NCI-H82 (cell line): ENCODE measurements around the gene KDM4F.
"Not testable (repeated sequence)": the region's sequence is repeated elsewhere in the genome, so short reads cannot be mapped to it uniquely, and the experiment has no call there.

ENCODE experiments used
- DNase-seq: peaks from one replicate; lab custom pipeline; 2025; lab: John Stamatoyannopoulos, UW

Gene KDM4F

DNA sequence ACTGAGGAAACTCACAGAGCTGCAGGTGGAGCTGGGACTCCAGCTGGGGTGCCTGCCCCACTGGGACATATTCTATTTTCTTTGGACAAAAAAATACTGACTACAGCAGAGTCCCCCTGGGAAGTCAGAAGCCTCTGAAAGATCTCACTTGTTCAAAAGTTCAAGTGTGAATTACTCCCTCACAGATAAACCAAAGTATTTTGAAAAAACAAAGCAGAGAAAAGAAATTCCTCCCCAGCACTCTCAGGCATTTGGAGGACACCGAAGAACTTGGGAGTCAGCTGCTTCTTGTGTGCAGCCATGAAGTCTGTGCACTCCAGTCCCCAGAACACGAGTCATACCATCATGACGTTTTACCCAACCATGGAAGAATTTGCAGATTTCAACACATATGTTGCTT, at the start of gene KDM4F:
KDM4F (plus strand) TSS at position 301 of the 400 bp plus-strand sequence.
- not testable (repeated sequence) for DNase-seq

DNA sequence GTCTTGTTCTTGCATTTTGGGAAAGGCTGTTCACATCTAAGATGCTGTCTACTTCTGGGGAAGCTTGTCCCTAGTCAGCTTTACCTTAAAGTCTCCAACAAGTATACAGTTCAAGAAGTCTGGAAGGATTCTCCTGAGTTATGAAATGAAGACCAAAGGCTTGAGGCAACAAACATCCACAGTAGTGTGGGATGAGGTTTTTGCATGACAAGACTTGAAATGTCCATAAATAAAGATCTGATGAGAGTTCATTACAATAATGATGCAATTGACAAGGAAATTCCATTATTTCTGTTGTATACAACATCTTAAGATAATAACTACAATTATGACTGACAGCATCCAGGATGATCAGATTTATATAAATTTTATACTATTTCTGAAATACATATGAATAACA, 45.5 kb upstream of the KDM4F start:
- DNase-seq = no peak

DNA sequence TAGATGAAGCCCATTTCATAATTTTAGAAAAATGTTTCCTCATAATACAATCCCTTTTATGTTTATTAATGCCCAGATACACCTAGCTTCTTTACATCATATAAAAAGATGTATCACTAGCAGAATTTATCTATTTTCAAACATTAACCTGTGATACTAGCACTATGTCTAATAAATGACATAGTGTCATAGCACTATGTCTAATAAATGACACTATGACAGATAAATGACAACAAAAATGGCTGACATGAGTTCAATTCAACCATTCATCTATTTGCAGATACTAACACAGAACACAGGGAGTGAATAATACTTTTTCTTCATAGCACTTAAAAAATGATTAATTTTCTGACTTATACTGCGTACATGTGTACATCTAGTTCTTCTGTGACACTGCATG, 43.6 kb upstream of the KDM4F start:
- DNase-seq = no peak

DNA sequence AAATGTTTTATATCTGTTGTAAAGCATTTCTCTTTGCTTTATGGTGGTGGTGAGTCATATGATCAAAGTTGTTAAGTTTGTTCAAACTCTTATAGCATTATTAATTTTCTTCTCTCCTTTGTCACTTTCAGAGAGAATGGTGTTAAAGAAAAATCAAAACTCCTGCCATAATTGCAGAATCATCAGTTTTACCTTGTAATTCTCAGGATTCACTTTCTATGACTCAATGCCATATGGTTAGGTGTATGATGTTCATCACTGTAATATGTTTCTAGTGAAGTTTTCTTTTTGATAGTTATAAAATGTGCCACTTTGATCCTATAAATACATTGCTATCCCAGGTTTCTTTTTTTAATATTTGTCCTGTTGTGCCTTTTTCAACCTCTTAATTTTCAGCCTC, 37.8 kb upstream of the KDM4F start:
- DNase-seq = no peak

DNA sequence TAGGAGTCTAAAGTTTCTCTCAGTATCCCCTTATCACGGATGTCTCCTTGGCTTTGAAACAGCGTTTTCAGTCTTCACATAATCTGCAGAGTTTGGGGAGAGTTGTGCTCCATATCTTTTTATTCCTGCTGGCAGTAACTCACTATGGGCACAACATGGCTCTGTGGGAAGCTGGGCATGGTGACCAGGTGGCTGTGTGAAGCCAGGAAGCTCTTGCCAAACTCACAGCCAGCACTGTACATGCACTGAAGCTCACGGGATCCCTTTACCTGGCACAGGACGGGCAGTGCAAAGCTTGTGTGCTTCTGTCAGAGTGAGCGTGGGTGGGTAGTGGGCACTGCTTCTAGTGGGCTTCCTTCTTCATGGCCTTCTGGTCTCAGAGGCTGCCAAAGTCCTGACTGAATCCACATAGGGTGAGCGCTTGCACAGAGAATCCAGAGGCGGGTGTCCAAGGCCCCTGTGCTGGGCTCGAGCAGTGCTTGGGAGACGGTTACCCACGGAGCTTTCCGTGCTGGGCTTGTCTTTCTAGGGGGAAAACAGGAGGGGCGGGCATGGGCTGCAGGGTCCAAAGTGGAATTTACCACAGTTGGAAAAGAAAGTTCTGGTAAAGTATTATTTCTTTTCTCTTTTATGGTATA, 34.9 kb upstream of the KDM4F start:
- DNase-seq = no peak

DNA sequence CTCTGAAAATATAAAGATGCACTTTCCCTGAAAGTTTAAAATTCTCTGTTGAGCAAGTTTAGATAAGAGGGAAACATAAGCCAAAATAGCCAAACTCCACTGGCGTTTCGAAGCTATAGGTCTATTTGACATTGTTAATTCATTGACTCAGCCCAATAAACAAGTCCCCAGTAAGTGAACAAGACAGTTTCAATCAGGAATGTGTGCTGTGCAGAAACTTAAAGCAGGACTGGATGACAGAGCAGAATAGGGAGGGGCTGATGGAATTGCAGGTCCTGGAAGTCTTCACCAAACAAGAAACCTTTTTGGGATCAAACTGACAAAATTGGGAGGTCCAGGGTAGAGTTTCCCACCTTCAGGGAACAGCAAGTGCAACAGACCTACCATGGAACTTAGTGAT, 33.1 kb upstream of the KDM4F start:
- no peak for DNase-seq

DNA sequence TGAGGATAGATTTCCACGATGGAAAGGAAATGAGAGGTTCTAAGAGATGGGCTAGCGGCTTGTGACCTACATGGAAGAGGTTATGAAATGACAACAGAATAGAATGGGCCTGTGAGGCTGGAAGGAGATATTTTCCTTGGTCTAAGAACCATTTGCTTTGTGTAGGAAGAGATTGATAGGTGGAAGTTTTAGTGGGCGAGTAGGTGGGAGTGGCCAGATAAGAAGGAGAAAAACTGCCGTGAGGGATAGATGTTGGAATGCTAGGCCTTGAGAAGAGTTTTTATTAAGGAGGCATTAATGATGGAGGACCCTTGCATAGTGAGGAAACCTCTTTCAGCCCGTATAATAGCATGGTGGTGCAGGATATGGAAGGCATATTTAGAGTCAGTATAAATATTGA, 27.8 kb upstream of the KDM4F start:
- DNase-seq = not testable (repeated sequence)

DNA sequence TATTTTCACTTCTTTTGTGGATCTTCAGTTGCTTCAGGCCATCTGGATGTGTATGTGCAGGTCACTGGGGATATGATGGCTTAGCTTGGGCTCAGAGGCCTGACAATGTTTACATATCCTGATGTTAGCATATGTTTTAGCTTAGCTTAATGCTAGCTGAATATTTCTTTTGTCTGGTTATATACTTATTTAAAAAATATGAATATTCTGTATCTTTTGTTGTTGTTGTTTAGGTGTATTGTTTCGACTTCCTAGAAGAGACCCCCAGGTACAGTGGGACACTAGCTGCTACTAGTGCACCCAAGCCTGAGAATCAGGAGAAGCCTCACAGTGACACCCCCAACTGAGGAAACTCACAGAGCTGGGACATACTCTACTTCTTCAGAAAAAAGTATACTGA, 24.3 kb upstream of the KDM4F start, which contains the start of gene KDM4E:
KDM4E (plus strand) TSS at position 301 of the 400 bp plus-strand sequence. CDS start 300 bp downstream, outside the sequence.
- DNase-seq = no peak

DNA sequence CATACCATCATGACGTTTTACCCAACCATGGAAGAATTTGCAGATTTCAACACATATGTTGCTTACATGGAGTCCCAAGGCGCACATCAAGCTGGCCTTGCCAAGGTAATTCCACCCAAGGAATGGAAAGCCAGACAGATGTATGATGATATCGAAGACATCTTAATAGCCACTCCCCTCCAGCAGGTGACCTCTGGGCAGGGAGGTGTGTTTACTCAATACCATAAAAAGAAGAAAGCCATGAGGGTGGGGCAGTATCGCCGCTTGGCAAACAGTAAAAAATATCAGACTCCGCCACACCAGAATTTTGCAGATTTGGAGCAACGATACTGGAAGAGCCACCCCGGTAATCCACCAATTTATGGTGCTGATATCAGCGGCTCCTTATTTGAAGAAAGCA, 23.6 kb upstream of the KDM4F start:
- DNase-seq = not testable (repeated sequence)

DNA sequence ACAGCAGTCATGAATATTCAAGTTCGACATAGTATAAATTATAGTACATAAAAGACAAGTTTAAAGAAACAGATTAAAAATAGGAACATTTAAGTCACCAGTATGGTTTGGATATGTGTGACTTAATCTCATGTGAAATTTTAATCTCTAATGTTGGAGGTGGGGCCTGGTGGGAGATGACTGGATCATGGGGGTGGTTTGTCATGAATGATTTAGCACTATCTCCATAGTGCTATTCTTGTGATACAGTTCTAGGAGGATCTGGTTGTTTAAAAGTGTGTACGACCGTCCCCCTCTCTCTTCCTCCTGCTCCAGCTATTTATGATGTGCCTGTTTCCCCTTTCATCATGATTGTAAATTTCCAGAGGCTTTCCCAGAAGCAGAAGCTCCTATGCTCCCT, 20.9 kb upstream of the KDM4F start:
- DNase-seq = no peak

DNA sequence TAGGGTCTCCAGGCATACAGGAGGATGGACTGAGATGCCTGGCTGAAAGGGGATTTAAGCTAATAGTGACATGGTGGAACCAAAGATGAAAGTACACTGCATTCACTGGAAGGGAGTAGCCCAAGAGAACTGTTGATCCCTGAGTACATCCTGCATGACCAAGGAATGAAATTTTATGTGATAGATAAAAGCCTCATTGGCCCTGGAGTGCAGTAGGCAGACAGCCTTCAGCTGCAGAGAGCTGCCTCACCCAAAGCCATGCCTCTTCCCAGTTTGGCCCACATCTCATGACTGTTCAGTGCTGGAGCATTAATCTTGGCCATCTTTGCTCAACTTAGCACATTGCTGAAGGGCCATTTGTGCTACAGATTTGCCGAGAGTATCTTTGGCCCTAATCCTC, 16.2 kb upstream of the KDM4F start:
- DNase-seq = no peak

DNA sequence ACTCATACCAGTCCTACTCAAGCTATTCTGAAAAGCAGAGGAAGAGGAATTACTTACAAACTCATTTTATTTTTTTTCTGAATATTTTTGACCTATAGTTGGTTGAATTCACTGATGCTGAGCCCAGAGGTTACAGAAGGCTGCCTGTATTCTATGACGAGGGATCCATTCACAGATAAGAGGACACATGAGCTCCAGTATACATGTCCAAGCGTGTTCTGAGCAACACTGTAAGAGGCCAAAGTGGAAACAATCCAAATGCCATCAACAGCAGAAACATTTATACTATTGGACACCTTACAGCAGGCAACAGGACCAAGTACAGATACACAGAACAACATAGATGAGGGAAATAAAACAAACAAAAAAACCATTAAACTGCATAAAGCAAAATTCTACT, 13.9 kb upstream of the KDM4F start:
- no peak for DNase-seq

DNA sequence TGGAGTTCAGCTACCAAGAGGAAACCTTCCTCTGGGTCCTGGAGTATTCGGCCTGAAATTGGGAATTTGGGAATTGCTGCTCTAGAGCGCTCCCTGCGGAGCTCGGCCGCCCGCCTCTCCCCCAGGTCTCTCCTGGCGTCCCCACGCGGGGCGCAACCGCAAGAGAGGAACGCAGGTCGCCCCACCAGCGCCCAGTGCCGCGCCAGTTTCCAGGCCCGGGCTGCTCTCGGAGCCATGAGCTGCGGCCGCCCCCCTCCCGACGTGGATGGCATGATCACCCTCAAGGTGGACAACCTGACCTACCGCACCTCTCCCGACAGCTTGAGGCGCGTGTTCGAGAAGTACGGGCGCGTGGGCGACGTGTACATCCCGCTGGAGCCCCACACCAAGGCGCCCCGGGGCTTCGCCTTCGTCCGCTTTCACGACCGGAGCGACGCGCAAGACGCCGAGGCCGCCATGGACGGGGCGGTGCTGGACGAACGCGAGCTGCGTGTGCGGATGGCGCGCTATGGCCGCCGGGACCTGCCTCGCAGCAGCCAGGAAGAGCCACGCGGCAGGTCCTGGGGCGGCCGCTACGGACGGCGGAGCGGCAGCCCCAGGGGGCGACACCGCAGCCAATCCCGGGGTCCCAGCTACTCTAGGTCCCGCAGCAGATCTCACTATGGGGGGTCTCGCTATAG, 11.7 kb upstream of the KDM4F start:
- not testable (repeated sequence) for DNase-seq

DNA sequence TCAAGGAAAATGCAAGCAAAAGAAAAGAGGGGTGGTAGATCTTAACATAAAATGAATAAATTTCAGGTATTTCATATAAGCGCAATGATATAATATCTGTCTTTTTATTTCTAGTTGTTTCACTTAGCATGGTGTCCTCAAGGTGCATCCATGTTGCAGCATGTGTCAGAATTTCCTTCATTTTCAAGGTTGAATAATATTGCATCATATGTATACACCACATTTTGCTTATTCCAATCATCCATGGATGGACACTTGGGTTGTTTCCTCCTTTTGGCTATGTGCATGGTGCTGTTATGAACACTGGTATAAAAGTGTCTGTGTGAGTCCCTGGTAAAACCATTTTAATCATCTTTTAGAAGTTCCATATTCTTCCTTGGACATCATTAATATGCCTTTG, 7.0 kb upstream of the KDM4F start:
- DNase-seq = no peak

DNA sequence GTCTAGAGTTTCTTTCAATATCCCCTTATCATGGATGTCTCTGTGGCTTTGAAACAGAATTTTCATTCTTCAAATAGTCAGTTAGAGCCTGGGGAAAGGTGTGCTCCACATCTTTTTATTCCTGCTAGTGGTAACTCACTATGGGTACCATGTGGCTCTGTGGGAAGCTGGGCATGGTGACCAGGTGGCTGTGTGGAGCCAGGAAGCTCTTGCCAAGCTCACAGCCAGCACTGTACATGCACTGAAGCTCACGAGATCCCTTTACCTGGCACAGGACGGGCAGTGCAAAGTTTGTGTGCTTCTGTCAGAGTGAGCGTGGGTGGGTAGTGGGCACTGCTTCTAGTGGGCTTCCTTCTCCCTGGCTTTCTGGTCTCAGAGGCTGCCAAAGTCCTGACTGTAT, 6.3 kb upstream of the KDM4F start:
- no peak for DNase-seq

DNA sequence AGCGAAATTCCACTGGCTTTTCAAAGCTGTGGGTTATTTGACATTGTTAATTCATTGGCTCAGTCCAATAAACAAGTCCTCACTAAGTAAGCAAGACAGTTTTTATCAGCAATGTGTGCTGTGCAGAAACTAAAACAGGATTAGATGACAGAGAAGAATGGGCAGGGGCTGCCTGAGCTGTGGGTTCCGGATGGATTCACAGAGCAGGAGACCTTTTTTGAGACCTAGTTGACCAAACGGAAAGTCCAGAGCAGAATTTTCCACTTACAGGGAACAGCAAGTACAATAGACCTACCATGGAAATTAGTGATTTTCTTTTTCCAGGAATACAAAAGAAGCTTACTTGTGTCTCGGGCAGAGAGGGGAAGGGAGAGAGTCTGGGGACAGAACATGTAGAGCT, 5.2 kb upstream of the KDM4F start:
- peak; percentile 5 for DNase-seq

DNA sequence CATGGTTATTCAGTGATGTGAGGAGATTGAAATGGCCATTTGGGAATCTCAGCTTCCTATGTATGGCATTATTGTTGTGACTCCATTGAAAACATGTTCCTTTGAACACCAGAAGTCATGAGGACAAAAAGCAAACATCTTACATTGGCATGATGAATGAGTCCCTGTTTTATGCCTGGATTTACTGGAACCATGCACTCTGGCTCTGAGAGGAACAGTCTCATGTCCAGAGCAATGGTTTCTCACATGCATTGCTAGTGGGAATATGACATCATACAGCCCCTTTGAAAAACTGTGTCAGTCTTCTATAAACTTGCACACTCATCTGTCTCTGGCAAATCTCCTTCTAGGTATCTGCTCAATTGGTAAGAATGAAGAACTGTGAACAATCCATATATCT, 3.4 kb upstream of the KDM4F start:
- no peak for DNase-seq

DNA sequence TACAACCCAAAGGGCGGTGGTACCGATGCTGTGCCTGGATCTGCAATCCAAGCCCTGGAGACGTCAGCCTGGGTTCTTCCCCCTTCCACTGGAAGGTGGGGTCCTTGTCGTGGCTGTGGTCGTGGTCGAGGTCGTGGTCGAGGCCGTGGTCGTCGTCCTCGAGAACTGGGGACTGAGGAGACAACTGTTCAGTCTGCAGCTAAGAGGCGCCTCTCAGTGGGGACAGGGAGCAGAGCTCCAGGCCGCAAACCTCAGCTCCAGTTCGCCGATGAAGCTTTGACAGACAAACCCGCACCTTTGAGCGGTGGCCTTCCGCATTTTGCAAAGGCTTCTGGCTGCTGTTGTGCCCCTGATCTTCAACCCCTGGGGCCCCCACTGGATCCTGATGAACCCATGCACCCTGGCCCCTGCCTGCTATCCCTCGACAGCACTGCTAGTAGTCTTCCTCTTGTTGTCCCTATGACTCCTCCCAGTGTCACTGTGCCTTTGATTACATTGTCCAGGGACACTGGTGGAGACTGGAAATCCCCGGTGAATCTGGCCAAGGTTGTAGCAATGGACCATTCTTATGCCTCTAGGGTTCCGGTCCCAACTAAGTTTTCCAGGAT, 1.5 kb downstream of the KDM4F start:
- DNase-seq = no peak

DNA sequence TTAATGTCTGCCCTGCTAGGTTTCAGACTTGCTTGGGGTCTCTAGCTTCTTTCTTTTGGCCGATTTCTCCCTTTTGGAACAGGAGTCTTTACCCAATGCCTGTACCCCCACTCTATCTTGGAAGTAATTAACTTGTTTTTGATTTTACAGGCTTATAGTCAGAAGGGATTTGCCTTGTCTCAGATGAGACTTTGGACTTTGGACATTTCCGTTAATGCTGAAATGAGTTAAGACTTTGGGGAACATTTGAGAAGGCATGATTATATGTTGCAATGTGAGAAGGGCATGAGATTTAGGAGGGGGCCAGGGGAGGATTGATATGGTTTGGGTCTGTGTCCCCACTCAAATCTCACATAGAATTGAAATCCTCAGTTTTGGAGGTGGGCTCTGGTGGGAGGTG, 5.1 kb downstream of the KDM4F start:
- DNase-seq = no peak

DNA sequence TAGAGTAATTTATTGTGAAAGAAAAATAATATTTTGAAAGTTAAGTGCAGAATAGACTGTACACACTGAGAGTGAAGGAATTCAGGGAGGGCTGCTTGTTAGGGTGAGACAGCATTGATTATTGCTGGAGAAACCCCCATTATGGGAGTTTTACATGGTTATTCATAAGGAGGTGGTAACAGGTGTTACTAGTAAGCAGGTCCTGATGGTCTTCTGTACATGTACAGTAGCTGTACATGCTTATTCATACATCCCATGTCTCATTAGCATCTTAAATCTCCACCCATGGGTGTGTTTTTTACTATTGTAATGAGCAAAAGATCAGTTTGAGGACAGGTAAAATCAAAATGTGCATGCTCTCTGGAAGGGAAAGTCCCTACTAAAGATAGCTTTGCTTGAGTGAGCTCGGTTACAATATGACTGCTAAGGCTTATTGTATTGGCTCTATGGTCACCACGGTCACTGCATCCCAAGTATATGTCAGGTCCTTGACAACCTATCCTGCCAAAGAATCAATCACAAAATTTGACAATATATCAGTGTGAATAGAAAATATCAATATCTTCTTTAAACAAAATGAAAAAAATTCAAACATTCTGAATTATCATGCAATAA, 6.2 kb downstream of the KDM4F start:
- DNase-seq = no peak

DNA sequence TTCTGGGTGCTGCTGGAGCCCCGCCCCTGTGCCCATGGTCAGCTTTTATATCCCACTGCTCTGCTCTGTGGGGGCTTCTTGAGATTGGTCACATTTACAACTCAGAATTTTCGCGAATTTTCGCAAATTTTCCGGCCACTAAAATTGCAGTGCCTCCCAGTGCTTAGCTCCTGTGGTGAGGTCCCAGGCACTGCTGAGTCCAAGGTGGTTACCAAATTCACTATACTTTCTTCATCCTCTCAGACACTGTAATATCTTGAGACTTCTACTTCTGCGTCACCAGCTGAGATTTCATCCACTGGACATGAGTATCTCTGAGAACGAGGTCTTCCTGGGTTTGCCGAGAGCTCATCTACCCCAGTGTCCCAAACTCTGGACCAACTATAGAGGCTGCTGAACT, 8.7 kb downstream of the KDM4F start:
- DNase-seq = no peak

DNA sequence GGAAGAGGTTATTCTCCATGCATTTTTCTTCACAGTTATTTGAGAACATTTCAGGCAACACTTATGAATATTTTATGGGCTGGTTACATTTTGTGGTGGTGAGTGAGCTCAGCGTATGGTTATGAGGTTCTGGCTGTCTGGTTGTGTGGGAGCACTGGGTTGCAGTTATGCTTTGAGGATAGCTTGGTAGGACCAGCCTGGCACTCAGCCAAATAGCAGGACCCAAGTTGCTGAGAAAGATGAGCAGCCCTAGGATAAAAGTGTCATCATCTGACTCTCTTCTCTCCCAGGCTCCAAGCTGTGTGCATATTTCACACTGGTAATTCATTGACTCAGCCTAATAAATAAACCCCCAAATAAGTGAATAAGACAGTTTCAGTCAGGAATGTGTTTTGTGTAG, 9.4 kb downstream of the KDM4F start:
- no peak for DNase-seq

DNA sequence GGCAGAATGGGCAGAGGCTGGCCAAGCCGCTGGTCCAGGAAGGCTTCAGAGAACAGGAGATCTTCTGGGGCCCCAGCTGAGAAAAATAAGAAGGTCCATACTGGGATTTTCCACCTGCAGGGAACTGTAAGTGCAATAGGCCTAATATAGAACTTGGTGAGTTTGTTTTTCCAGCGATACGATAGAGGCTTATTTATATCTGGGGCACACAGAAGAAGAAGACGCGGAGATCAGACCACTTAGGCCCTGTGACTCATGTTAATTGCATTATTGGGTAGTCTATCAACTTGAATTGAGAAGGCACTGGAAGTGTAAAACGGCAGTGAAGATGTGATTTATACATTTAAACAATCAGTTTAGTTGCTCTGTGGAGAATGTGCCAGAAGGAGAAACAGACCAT, 9.8 kb downstream of the KDM4F start:
- no peak for DNase-seq
